MM.1S (cell line): ENCODE data around the gene ENPP3.

Source experiments
- DNase-seq: peaks from one replicate; pipeline ENCODE4 v3.0.0-alpha.2; 2015
- H2AFZ ChIP-seq: fragments of 300-600 bp; sonication (generic); 2 replicates; pipeline ENCODE4 v1.6.0; 2016; ENCODE audit warnings: antibody characterized with exemption, low read length
- H3F3A ChIP-seq: fragments of 300-600 bp; sonication (generic); 2 replicates; pipeline ENCODE4 v1.6.1; 2016; ENCODE audit warnings: mild to moderate bottlenecking, antibody characterized with exemption, low read length, moderate library complexity, mixed read lengths; ENCODE audit not compliant: insufficient read depth
- H3K27ac ChIP-seq: fragments of 300-600 bp; sonication (generic); 2 replicates; pipeline ENCODE4 v1.5.1; 2016; ENCODE audit warnings: mild to moderate bottlenecking, low read length
- H3K27me3 ChIP-seq: fragments of 300-600 bp; sonication (generic); replicated peaks from 2 replicates; pipeline ENCODE4 v1.6.0; 2016; ENCODE audit warnings: low read length; ENCODE audit not compliant: insufficient read depth
- H3K36me3 ChIP-seq: fragments of 300-600 bp; sonication (generic); replicated peaks from 2 replicates; pipeline ENCODE4 v1.6.1; 2016; ENCODE audit warnings: mild to moderate bottlenecking, low read length, mixed read lengths; ENCODE audit not compliant: insufficient read depth
- H3K4me1 ChIP-seq: fragments of 300-600 bp; sonication (generic); 2 replicates; pipeline ENCODE4 v1.6.1; 2016; ENCODE audit warnings: low read length, mixed read lengths
- H3K4me2 ChIP-seq: fragments of 300-600 bp; sonication (generic); 2 replicates; pipeline ENCODE4 v1.6.0; 2016; ENCODE audit warnings: low read depth, low read length
- H3K4me3 ChIP-seq: fragments of 300-600 bp; sonication (generic); 2 replicates; pipeline ENCODE4 v1.5.1; 2016; ENCODE audit warnings: low read length, mixed read lengths
- H3K79me2 ChIP-seq: fragments of 300-600 bp; sonication (generic); 2 replicates; pipeline ENCODE4 v1.6.1; 2016; ENCODE audit warnings: mixed run types, low read length, mixed read lengths
- H3K9ac ChIP-seq: fragments of 300-600 bp; sonication (generic); 2 replicates; pipeline ENCODE4 v1.6.1; 2016; ENCODE audit warnings: low read length, mixed read lengths
- H3K9me2 ChIP-seq: fragments of 300-600 bp; sonication (generic); replicated peaks from 2 replicates; pipeline ENCODE4 v1.6.1; 2016; ENCODE audit warnings: mild to moderate bottlenecking, low read length, mixed read lengths; ENCODE audit not compliant: insufficient read depth
- H3K9me3 ChIP-seq: fragments of 300-600 bp; sonication (generic); replicated peaks from 2 replicates; pipeline ENCODE4 v1.6.1; 2016; ENCODE audit warnings: mild to moderate bottlenecking, low read length, mixed read lengths; ENCODE audit not compliant: insufficient read depth
- H4K20me1 ChIP-seq: fragments of 300-600 bp; sonication (generic); 2 replicates; pipeline ENCODE4 v1.6.1; 2016; ENCODE audit warnings: mild to moderate bottlenecking, low read length, moderate library complexity, mixed read lengths; ENCODE audit not compliant: insufficient read depth
- EZH2 ChIP-seq: fragments of 300-600 bp; sonication (generic); optimal IDR thresholded peaks from 2 replicates; pipeline ENCODE3; 2017; ENCODE audit warnings: low read depth, mild to moderate bottlenecking, antibody characterized with exemption, low read length, mixed read lengths
- EZH2phosphoT487 ChIP-seq: fragments of 300-600 bp; sonication (generic); IDR thresholded peaks from 2 replicates; pipeline ENCODE4 v1.6.1; 2018; ENCODE audit warnings: antibody characterized with exemption, low read length
- TF ChIP-seq, protein P1 (sequence below): fragments of 300-600 bp; sonication (generic); IDR thresholded peaks from 2 replicates; pipeline ENCODE4 v1.5.1; 2016; ENCODE audit warnings: antibody characterized with exemption, low read length, mixed read lengths

ENPP3 gene

GRCh38 chr6:131729550-131729949, 92.4 kb downstream of the ENPP3 start:
- H3K4me2 ChIP-seq: no peak overlapping the region
- no peaks in the 10 kb centered on the region for H4K20me1 ChIP-seq
- no peaks in the 10 kb centered on the region for H3K4me1 ChIP-seq
- no peaks in the 10 kb centered on the region for H3K36me3 ChIP-seq
- no peak overlapping the region for H3K27ac ChIP-seq
- H3K79me2 ChIP-seq: no peaks in the 10 kb centered on the region
- H3F3A ChIP-seq: no peaks in the 10 kb centered on the region
- H3K4me3 ChIP-seq: no peak overlapping the region
- H3K9me3 ChIP-seq: no peaks in the 10 kb centered on the region
- DNase-seq: no peak
- no peak overlapping the region for H3K9ac ChIP-seq
- H3K9me2 ChIP-seq: no peaks in the 10 kb centered on the region
- H2AFZ ChIP-seq: no peak overlapping the region
- TF ChIP-seq, protein P1, sequence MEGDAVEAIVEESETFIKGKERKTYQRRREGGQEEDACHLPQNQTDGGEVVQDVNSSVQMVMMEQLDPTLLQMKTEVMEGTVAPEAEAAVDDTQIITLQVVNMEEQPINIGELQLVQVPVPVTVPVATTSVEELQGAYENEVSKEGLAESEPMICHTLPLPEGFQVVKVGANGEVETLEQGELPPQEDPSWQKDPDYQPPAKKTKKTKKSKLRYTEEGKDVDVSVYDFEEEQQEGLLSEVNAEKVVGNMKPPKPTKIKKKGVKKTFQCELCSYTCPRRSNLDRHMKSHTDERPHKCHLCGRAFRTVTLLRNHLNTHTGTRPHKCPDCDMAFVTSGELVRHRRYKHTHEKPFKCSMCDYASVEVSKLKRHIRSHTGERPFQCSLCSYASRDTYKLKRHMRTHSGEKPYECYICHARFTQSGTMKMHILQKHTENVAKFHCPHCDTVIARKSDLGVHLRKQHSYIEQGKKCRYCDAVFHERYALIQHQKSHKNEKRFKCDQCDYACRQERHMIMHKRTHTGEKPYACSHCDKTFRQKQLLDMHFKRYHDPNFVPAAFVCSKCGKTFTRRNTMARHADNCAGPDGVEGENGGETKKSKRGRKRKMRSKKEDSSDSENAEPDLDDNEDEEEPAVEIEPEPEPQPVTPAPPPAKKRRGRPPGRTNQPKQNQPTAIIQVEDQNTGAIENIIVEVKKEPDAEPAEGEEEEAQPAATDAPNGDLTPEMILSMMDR: no peak
- no peak for TF ChIP-seq EZH2phosphoT487
- TF ChIP-seq EZH2: no peak
- no peaks in the 10 kb centered on the region for H3K27me3 ChIP-seq

DNA sequence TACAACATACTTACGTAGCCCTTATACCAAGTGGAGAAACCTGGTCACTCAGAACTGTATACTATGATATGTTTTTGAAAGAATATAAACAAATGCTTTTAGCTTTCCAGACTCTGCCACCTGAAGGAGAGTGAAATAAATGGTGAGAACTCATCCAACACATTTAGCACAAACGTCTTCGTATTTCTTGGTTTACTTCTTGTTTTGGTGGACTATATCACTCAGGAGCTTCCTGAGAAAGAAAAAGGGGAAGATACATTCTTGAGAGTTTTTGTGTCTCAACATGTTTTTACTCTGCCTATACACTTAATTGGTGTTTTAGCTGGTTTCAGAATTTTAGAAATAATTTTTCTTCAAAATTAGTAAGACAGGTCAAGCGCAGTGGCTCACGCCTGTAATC, 93.2 kb downstream of the ENPP3 start:
- H3K27me3 ChIP-seq: no peaks in the 10 kb centered on the region
- H2AFZ ChIP-seq: no peak overlapping the region
- H4K20me1 ChIP-seq: no peaks in the 10 kb centered on the region
- no peak for TF ChIP-seq EZH2
- TF ChIP-seq EZH2phosphoT487: no peak
- TF ChIP-seq, protein P1: no peak
- no peak overlapping the region for H3K27ac ChIP-seq
- no peak overlapping the region for H3K4me3 ChIP-seq
- H3K9me2 ChIP-seq: no peaks in the 10 kb centered on the region
- H3K79me2 ChIP-seq: no peaks in the 10 kb centered on the region
- H3F3A ChIP-seq: no peaks in the 10 kb centered on the region
- no peak overlapping the region for H3K9ac ChIP-seq
- H3K9me3 ChIP-seq: no peaks in the 10 kb centered on the region
- H3K4me1 ChIP-seq: no peaks in the 10 kb centered on the region
- no peak overlapping the region for H3K4me2 ChIP-seq
- DNase-seq: no peak
- no peaks in the 10 kb centered on the region for H3K36me3 ChIP-seq

DNA sequence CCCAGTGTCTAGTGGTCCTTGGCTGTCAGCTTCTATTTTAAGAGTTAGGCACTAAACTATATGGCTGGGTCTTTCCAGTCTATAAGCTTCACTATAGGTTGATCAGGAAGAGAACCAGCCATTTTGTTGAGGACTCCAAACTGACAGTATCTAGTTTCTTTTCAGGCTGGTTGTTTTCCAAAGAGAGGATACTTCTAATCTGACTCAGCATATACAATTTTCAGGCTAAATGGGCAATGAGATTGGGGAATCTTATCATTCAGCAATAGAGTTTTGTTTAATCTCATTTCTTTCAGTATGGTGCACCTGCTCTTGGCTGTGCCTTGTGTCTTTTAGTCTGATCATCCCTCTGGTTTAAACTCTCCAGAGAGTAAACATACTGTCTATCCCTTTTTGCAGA, 94.1 kb downstream of the ENPP3 start:
- Histone ChIP-seq H3K9me2 (no peaks in the 10 kb centered on the region), H3F3A (no peaks in the 10 kb centered on the region), H3K27ac (no peak overlapping the region), H3K4me2 (no peak overlapping the region), H3K9me3 (no peaks in the 10 kb centered on the region), H3K36me3 (no peaks in the 10 kb centered on the region), H3K4me3 (no peak overlapping the region), H3K4me1 (no peaks in the 10 kb centered on the region), H4K20me1 (no peaks in the 10 kb centered on the region), H3K27me3 (no peaks in the 10 kb centered on the region), H3K9ac (no peak overlapping the region), H3K79me2 (no peaks in the 10 kb centered on the region), H2AFZ (no peak overlapping the region)
- DNase-seq: no peak
- TF ChIP-seq, protein P1: no peak
- TF ChIP-seq EZH2phosphoT487: no peak
- TF ChIP-seq EZH2: no peak
